Neural cell (in vitro differentiated cells): ENCODE data around the gene UBAP1. TPM values are rescaled to one million over a fixed set of nuclear protein-coding genes. Genes with fewer than 3 reads are reported as not detected.

Experiments
- H2AFZ ChIP-seq: fragments of 200-600, 300-800 bp; sonication (generic), shearing (Covaris generic); 2 replicates; pipeline ENCODE4 v1.6.0; 2014; ENCODE audit warnings: low read depth, mild to moderate bottlenecking, antibody characterized with exemption, low read length, moderate library complexity
- H3F3A ChIP-seq: fragments of 200-600 bp; shearing (Covaris generic); 2 replicates; pipeline ENCODE4 v1.6.1; 2016; ENCODE audit warnings: mild to moderate bottlenecking, moderate library complexity, mixed read lengths, antibody characterized with exemption, low read length; ENCODE audit not compliant: insufficient read depth, poor library complexity, severe bottlenecking
- H3K27ac ChIP-seq: fragments of 200-600, 300-800 bp; sonication (generic), shearing (Covaris generic); 2 replicates; pipeline ENCODE4 v1.5.1; 2014; ENCODE audit warnings: mild to moderate bottlenecking, low read length, moderate library complexity
- H3K27me3 ChIP-seq: fragments of 300-800, 200-600 bp; sonication (generic), shearing (Covaris generic); 2 replicates; pipeline ENCODE4 v1.6.0; 2014; ENCODE audit warnings: mild to moderate bottlenecking, low read depth, low read length, moderate library complexity; ENCODE audit not compliant: insufficient read depth
- H3K36me3 ChIP-seq: fragments of 300-800, 200-600 bp; sonication (generic), shearing (Covaris generic); 2 replicates; pipeline ENCODE4 v1.5.1; 2014; ENCODE audit warnings: mild to moderate bottlenecking, antibody characterized with exemption, low read length, moderate library complexity; ENCODE audit not compliant: insufficient read depth
- H3K4me2 ChIP-seq: fragments of 300-800, 200-600 bp; sonication (generic), shearing (Covaris generic); 2 replicates; pipeline ENCODE4 v1.6.0; 2014; ENCODE audit warnings: mild to moderate bottlenecking, low read length
- H3K4me3 ChIP-seq: fragments of 300-800, 200-600 bp; sonication (generic), shearing (Covaris generic); 2 replicates; pipeline ENCODE4 v1.5.1; 2014; ENCODE audit warnings: mild to moderate bottlenecking, low read length, moderate library complexity
- H3K79me2 ChIP-seq: fragments of 200-600 bp; shearing (Covaris generic); replicated peaks from 2 replicates; pipeline ENCODE4 v1.6.0; 2014; ENCODE audit warnings: mild to moderate bottlenecking, low read length, moderate library complexity; ENCODE audit not compliant: insufficient read depth
- H3K9ac ChIP-seq: fragments of 300-800, 200-600 bp; sonication (generic), shearing (Covaris generic); 2 replicates; pipeline ENCODE4 v1.6.1; 2016; ENCODE audit warnings: mild to moderate bottlenecking, low read length, mixed read lengths
- H3K9me2 ChIP-seq: fragments of 200-600 bp; shearing (Covaris generic); 2 replicates; pipeline ENCODE4 v1.6.1; 2016; ENCODE audit warnings: mild to moderate bottlenecking, low read length, mixed read lengths; ENCODE audit not compliant: insufficient read depth
- H3K9me3 ChIP-seq: fragments of 200-600, 300-800 bp; sonication (generic), shearing (Covaris generic); 2 replicates; pipeline ENCODE4 v1.6.1; 2016; ENCODE audit warnings: mild to moderate bottlenecking, mixed run types, low read length, moderate library complexity, mixed read lengths
- H4K20me1 ChIP-seq: fragments of 200-600 bp; shearing (Covaris generic); 2 replicates; pipeline ENCODE4 v1.6.1; 2016; ENCODE audit warnings: mild to moderate bottlenecking, mixed run types; ENCODE audit not compliant: insufficient read depth
- EP300 ChIP-seq: fragments of 450-650 bp; conservative IDR thresholded peaks from 2 replicates; pipeline ENCODE4 v1.6.1; 2014; ENCODE audit warnings: antibody characterized with exemption, mild to moderate bottlenecking, moderate library complexity; ENCODE audit not compliant: poor library complexity, severe bottlenecking
- EZH2 ChIP-seq: fragments of 200-600, 300-800 bp; shearing (Covaris generic), sonication (generic); IDR thresholded peaks from 2 replicates; pipeline ENCODE4 v1.6.1; 2014; ENCODE audit warnings: antibody characterized with exemption, low read length, borderline replicate concordance, mild to moderate bottlenecking; ENCODE audit not compliant: insufficient read depth, poor library complexity, severe bottlenecking
- MXI1 ChIP-seq: fragments of 450-650 bp; conservative IDR thresholded peaks from 2 replicates; pipeline ENCODE4 v1.6.1; 2014; ENCODE audit warnings: antibody characterized with exemption, mild to moderate bottlenecking; ENCODE audit not compliant: poor library complexity, severe bottlenecking
- POLR2AphosphoS5 ChIP-seq: IDR thresholded peaks from 2 replicates; pipeline ENCODE4 v1.6.1; 2012
- RAD21 ChIP-seq: fragments of 450-650 bp; conservative IDR thresholded peaks from 2 replicates; pipeline ENCODE4 v1.6.1; 2014; ENCODE audit warnings: antibody characterized with exemption, mild to moderate bottlenecking, moderate library complexity
- SMC3 ChIP-seq: fragments of 450-650 bp; conservative IDR thresholded peaks from 2 replicates; pipeline ENCODE4 v1.6.1; 2014; ENCODE audit warnings: antibody characterized with exemption, mild to moderate bottlenecking, moderate library complexity; ENCODE audit not compliant: poor library complexity
- TAF1 ChIP-seq: IDR thresholded peaks from 2 replicates; pipeline ENCODE4 v1.6.1; 2012; ENCODE audit warnings: low read depth
- polyA plus RNA-seq: library from polyadenylated mRNA; depleted of rRNA; stranded (reverse); fragments of >200 nt; gene quantifications from 2 replicates; pipeline ENCODE4 v1.2.3, GENCODE V29; 2014
- TF ChIP-seq, protein P1 (sequence below): IDR thresholded peaks from 2 replicates; pipeline ENCODE4 v1.6.1; 2012; ENCODE audit warnings: borderline replicate concordance
- TF ChIP-seq, protein P2 (sequence below): fragments of 450-650 bp; IDR thresholded peaks from 2 replicates; pipeline ENCODE4 v1.5.1; 2014; ENCODE audit warnings: antibody characterized with exemption, mild to moderate bottlenecking, moderate library complexity; ENCODE audit not compliant: poor library complexity, severe bottlenecking

Gene UBAP1
- polyA plus RNA-seq, 1 donor from 2014 or later = 35.1 TPM

DNA sequence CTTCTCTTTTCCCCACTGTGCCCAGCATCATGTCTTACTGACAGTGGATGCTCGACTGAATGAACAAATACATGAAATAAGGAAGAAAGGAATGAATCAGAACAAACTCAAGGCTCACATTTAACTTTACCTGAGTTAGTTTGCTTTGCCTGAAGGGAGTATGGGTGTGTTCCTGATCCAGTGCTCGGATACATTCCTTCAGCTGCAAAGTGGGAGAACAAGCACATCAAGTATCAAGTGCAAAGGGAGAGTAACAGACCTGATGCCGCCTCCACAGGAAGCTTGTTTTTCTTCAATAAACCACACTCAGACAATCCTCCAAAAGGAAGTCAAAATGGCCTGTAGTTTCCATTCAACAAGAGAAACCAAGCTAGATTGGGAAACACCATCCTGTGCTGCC is 84.1 kb downstream of the UBAP1 start:
- H4K20me1 ChIP-seq = no peaks in the 10 kb centered on the region
- no peaks in the 10 kb centered on the region for H3K9me3 ChIP-seq
- H3K4me2 ChIP-seq = no peak overlapping the region
- H3K9ac ChIP-seq = no peak overlapping the region
- no peaks in the 10 kb centered on the region for H3K36me3 ChIP-seq
- H2AFZ ChIP-seq = no peak overlapping the region
- H3K9me2 ChIP-seq = no peaks in the 10 kb centered on the region
- no peak overlapping the region for H3K4me3 ChIP-seq
- TF ChIP-seq EP300 (no peak), RAD21 (no peak), TAF1 (no peak), POLR2AphosphoS5 (no peak), EZH2 (no peak), SMC3 (no peak), MXI1 (no peak)
- TF ChIP-seq, protein P1, sequence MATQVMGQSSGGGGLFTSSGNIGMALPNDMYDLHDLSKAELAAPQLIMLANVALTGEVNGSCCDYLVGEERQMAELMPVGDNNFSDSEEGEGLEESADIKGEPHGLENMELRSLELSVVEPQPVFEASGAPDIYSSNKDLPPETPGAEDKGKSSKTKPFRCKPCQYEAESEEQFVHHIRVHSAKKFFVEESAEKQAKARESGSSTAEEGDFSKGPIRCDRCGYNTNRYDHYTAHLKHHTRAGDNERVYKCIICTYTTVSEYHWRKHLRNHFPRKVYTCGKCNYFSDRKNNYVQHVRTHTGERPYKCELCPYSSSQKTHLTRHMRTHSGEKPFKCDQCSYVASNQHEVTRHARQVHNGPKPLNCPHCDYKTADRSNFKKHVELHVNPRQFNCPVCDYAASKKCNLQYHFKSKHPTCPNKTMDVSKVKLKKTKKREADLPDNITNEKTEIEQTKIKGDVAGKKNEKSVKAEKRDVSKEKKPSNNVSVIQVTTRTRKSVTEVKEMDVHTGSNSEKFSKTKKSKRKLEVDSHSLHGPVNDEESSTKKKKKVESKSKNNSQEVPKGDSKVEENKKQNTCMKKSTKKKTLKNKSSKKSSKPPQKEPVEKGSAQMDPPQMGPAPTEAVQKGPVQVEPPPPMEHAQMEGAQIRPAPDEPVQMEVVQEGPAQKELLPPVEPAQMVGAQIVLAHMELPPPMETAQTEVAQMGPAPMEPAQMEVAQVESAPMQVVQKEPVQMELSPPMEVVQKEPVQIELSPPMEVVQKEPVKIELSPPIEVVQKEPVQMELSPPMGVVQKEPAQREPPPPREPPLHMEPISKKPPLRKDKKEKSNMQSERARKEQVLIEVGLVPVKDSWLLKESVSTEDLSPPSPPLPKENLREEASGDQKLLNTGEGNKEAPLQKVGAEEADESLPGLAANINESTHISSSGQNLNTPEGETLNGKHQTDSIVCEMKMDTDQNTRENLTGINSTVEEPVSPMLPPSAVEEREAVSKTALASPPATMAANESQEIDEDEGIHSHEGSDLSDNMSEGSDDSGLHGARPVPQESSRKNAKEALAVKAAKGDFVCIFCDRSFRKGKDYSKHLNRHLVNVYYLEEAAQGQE = no peak
- TF ChIP-seq, protein P2, sequence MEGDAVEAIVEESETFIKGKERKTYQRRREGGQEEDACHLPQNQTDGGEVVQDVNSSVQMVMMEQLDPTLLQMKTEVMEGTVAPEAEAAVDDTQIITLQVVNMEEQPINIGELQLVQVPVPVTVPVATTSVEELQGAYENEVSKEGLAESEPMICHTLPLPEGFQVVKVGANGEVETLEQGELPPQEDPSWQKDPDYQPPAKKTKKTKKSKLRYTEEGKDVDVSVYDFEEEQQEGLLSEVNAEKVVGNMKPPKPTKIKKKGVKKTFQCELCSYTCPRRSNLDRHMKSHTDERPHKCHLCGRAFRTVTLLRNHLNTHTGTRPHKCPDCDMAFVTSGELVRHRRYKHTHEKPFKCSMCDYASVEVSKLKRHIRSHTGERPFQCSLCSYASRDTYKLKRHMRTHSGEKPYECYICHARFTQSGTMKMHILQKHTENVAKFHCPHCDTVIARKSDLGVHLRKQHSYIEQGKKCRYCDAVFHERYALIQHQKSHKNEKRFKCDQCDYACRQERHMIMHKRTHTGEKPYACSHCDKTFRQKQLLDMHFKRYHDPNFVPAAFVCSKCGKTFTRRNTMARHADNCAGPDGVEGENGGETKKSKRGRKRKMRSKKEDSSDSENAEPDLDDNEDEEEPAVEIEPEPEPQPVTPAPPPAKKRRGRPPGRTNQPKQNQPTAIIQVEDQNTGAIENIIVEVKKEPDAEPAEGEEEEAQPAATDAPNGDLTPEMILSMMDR = no peak
- no peaks in the 10 kb centered on the region for H3F3A ChIP-seq
- no peaks in the 10 kb centered on the region for H3K27me3 ChIP-seq
- no peaks in the 10 kb centered on the region for H3K79me2 ChIP-seq
- no peak overlapping the region for H3K27ac ChIP-seq

DNA sequence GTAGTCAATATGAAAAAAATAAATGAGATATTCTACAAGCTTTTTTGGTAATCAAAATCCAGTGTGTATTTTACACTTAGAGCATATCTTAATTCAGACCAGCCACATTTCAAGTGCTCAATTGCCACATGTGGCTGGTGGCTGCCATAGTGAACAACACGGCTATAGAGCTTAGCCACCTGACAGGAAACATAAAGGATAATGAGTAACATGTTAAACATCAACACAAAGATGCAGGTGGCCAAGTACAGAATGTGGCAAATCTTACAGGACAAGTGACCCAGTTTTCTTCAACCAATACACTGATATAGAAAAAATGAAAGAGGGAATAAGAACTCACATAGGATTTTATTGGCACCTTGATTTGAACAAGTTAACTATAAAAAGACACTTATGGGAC is 88.8 kb downstream of the UBAP1 start:
- no peaks in the 10 kb centered on the region for H3K9me2 ChIP-seq
- H2AFZ ChIP-seq = no peak overlapping the region
- H3K27ac ChIP-seq = no peak overlapping the region
- H3K4me3 ChIP-seq = no peak overlapping the region
- H3K79me2 ChIP-seq = no peaks in the 10 kb centered on the region
- H3K27me3 ChIP-seq = no peaks in the 10 kb centered on the region
- no peaks in the 10 kb centered on the region for H3F3A ChIP-seq
- TF ChIP-seq TAF1 (no peak), POLR2AphosphoS5 (no peak), SMC3 (no peak), EP300 (no peak), MXI1 (no peak), RAD21 (no peak), EZH2 (no peak)
- TF ChIP-seq, protein P1 = no peak
- TF ChIP-seq, protein P2 = no peak
- H3K36me3 ChIP-seq = no peaks in the 10 kb centered on the region
- no peak overlapping the region for H3K9ac ChIP-seq
- H3K9me3 ChIP-seq = no peaks in the 10 kb centered on the region
- H3K4me2 ChIP-seq = no peak overlapping the region
- H4K20me1 ChIP-seq = no peaks in the 10 kb centered on the region
